Mesenteric fat pad (tissue), 1 donor: ENCODE results near the gene ELOVL1. TPM values are rescaled to one million over a fixed set of nuclear protein-coding genes. Genes with fewer than 3 reads are reported as not detected.

ENCODE experiments used
- microRNA-seq: library from miRNA; unstranded; fragments of <30 nt; microRNA quantifications from one replicate; pipeline ENCODE4 v1.2.0, GENCODE V29; 2020; ENCODE audit warnings: borderline number of aligned reads
- total RNA-seq: library from RNA; stranded (reverse); fragmentation: NEBNext Ultra II Directional; extraction: Animal tissue kit (Norgen Biotek cat#: 25700); gene quantifications from one replicate; pipeline ENCODE4 v1.2.1, GENCODE V29; 2021
- donor health status: DM: yes; HTN: yes; CAD: no.

Gene ELOVL1
- total RNA-seq, 1 donor from 2014 or later = 149 TPM

Small RNAs within 50 kb of the gene (microRNA-seq; reads per million reads assigned to microRNA genes)
- gene MIR6734 = 2.9 reads per million

Other genes with a start within 250 kb of the ELOVL1 start
- 55.8 TPM for gene EBNA1BP2, start 195.7 kb downstream of the ELOVL1 start, total RNA-seq
- gene CFAP57, start 195.7 kb downstream of the ELOVL1 start, total RNA-seq = 0.19 TPM
- not detected for gene TMEM125, start 98.0 kb downstream of the ELOVL1 start, total RNA-seq
- not detected for gene C1orf210, start 82.4 kb downstream of the ELOVL1 start, total RNA-seq
- 42.6 TPM for gene TIE1, start 67.0 kb downstream of the ELOVL1 start, total RNA-seq
- gene MPL, start 30.2 kb downstream of the ELOVL1 start, total RNA-seq = 0.39 TPM
- gene CDC20, start 9.0 kb downstream of the ELOVL1 start, total RNA-seq = 4.9 TPM
- gene MED8, start 21.8 kb upstream of the ELOVL1 start, total RNA-seq = 55.2 TPM
- gene SZT2, start 21.9 kb upstream of the ELOVL1 start, total RNA-seq = 65.3 TPM
- 36.9 TPM for gene HYI, start 85.9 kb upstream of the ELOVL1 start, total RNA-seq
- 270 TPM for gene PTPRF, start 162.9 kb upstream of the ELOVL1 start, total RNA-seq